BE2C (cell line): ENCODE data around the gene ATG7.
"Not testable (repeated sequence)": the region's sequence is repeated elsewhere in the genome, so short reads cannot be mapped to it uniquely, and the experiment has no call there.

Experiments used
- DNase-seq: peaks from one replicate; pipeline ENCODE4 v3.0.0-alpha.2; 2020
- H3K27me3 ChIP-seq: fragments of 250-450 bp; sonication (Bioruptor Pico); 2 replicates; pipeline ENCODE4 v1.5.1; 2020; ENCODE audit warnings: mild to moderate bottlenecking
- H3K36me3 ChIP-seq: fragments of 250-450 bp; sonication (Bioruptor Pico); 2 replicates; pipeline ENCODE4 v1.5.1; 2020; ENCODE audit warnings: mild to moderate bottlenecking
- H3K4me1 ChIP-seq: fragments of 250-450 bp; sonication (Bioruptor Pico); 2 replicates; pipeline ENCODE4 v1.5.1; 2020
- H3K4me3 ChIP-seq: 2 replicates; pipeline ENCODE4 v1.5.1; 2011; ENCODE audit warnings: low read depth, low read length
- H3K9me3 ChIP-seq: fragments of 250-450 bp; sonication (Bioruptor Pico); 2 replicates; pipeline ENCODE4 v1.5.1; 2020
- TF ChIP-seq, protein P1 (sequence below): IDR thresholded peaks from 2 replicates; pipeline ENCODE4 v1.5.1; 2012; ENCODE audit warnings: mild to moderate bottlenecking, low read depth, low read length

Gene ATG7

DNA sequence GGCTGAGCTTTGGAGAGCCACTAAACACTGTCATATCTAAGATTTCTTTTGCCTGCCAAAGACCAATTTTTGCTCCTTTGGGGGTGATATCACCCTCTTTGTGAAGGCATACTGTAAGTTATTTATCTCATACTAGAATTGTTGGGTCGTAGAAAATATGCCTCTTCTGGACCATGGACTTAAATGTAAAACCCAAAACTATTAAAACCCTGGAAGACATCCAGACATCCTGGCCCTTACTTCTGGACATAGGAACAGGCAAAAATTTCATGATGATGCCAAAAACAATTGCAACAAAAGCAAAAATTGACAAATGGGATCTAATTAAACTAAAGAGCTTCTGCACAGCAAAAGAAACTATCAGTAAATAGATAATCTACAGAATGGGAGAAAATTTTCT lies 172.2 kb downstream of the ATG7 start:
- TF ChIP-seq, protein P1, sequence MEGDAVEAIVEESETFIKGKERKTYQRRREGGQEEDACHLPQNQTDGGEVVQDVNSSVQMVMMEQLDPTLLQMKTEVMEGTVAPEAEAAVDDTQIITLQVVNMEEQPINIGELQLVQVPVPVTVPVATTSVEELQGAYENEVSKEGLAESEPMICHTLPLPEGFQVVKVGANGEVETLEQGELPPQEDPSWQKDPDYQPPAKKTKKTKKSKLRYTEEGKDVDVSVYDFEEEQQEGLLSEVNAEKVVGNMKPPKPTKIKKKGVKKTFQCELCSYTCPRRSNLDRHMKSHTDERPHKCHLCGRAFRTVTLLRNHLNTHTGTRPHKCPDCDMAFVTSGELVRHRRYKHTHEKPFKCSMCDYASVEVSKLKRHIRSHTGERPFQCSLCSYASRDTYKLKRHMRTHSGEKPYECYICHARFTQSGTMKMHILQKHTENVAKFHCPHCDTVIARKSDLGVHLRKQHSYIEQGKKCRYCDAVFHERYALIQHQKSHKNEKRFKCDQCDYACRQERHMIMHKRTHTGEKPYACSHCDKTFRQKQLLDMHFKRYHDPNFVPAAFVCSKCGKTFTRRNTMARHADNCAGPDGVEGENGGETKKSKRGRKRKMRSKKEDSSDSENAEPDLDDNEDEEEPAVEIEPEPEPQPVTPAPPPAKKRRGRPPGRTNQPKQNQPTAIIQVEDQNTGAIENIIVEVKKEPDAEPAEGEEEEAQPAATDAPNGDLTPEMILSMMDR: no peak

DNA sequence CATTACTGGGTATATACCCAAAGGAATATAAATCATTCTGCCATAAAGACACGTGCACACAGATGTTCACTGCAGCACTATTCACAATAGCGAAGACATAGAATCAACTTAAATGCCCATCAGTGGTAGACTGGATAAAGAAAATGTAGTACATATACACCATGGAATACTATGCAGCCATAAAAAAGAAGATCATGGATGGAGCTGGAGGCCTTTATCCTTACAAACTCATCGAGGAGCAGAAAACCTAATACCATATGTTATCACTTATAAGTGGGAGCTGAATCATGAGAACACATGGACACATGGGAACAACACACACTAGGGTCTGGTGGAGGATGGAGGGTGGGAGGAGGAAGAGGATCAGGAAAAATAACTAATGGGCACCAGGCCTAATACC lies 173.0 kb downstream of the ATG7 start:
- H3K36me3 ChIP-seq, DNase-seq, H3K4me3 ChIP-seq, H3K27me3 ChIP-seq, H3K4me1 ChIP-seq, H3K9me3 ChIP-seq: not testable (repeated sequence)

More for the DNA sequence above, 172.2 kb downstream of the ATG7 start:
- H3K36me3 ChIP-seq: no peaks in the 10 kb centered on the region
- H3K9me3 ChIP-seq: no peaks in the 10 kb centered on the region
- H3K4me1 ChIP-seq: no peaks in the 10 kb centered on the region
- H3K4me3 ChIP-seq: no peak overlapping the region
- no peaks in the 10 kb centered on the region for H3K27me3 ChIP-seq
- DNase-seq: no peak

DNA sequence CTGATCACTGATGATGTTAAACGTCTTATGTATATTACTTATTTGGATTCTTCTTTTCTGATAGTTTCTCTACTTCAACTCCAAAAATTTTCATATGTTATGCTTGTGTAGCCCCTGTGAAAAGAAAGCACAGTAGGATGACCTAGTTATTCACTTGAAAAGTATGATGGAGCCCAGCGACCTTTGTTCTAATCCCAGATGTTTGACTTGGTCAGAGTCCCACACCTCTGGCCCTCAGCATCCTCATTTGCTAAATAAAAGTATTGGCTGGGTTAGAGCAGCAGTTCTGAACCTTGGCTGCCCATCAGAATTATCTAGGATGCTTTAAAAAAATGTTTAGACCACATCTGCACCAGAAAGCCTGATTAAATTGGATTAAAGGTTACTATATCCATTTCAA lies 173.7 kb downstream of the ATG7 start:
- Histone ChIP-seq H3K36me3 (no peaks in the 10 kb centered on the region), H3K4me1 (no peaks in the 10 kb centered on the region), H3K4me3 (no peak overlapping the region), H3K27me3 (no peaks in the 10 kb centered on the region), H3K9me3 (no peaks in the 10 kb centered on the region)
- TF ChIP-seq, protein P1: no peak
- DNase-seq: no peak

DNA sequence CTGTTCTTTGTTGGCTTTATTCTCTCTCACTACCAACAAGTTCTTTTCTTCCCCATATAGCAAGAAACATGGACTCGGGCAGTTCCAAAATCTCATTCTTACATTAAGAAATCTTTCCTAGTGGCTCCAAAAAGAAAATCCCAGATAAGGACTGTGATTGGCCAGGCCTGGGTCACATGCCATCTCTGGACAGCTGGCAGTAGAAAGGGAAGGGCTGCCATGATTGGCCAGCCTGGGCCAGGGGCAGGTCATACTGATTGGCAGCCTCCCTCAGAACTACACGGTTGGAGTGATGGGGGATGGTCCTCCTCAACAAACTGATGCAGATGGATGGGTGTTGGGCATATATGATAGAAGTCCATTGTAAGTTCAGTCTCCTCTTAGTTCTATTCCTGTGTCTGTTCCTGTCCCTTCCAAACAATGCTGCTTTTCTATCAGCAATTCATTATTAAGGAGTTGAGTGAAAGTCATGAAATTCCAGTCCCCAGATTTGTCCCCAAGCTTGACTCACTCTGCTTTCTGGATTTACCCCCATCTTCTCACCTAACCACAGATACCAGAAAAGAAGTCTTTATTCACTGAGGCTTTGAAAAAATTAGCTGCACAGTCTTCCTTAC lies 175.5 kb downstream of the ATG7 start:
- Histone ChIP-seq H3K4me1 (no peaks in the 10 kb centered on the region), H3K27me3 (no peaks in the 10 kb centered on the region), H3K36me3 (no peaks in the 10 kb centered on the region), H3K9me3 (no peaks in the 10 kb centered on the region), H3K4me3 (no peak overlapping the region)
- no peak for DNase-seq
- TF ChIP-seq, protein P1: no peak

DNA sequence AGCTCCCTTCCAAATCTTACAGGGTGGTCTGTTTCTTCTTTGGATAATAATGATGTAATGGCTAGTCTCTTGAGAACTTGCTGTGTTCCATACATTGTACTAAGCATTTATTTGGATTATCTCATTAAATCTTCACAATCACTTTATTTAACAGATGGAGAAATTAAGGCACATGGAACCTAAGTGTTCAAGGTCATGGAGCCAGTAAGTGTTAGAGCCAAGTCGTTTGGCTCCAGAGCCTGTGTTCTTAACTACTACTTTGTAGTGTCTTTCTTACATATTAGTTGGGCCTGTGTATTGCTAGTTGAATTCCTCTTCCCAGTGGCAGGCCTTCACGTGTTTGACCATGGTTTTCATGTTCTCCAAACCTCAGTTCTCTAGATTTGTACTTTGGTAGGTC lies 177.8 kb downstream of the ATG7 start:
- Histone ChIP-seq H3K36me3 (no peaks in the 10 kb centered on the region), H3K9me3 (no peaks in the 10 kb centered on the region), H3K27me3 (no peaks in the 10 kb centered on the region), H3K4me1 (no peaks in the 10 kb centered on the region), H3K4me3 (no peak overlapping the region)
- TF ChIP-seq, protein P1: no peak
- DNase-seq: no peak

DNA sequence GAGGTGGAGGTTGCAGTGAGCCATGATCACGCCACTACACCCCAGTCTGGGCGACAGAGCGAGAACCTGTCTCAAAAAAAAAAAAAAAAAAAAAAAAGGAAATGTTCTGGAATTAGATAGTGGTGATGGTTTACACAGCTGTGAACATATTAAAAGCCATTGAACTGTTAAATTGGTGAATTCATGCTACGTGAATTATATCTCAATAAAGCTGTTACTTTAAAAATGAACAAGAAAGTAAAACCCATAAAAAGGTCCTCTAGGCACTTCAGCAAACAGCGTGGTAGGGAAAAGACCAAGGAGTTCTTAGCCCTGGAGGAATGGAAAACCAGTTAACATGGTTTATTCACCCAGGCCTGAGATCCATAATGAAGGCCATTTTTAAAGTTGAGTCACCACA lies 180.1 kb downstream of the ATG7 start:
- Histone ChIP-seq H3K9me3 (no peaks in the 10 kb centered on the region), H3K4me1 (no peaks in the 10 kb centered on the region; the same call in 1 of the 2 replicates), H3K4me3 (no peak overlapping the region), H3K27me3 (no peaks in the 10 kb centered on the region), H3K36me3 (no peaks in the 10 kb centered on the region)
- TF ChIP-seq, protein P1: no peak
- DNase-seq: no peak
